ENCODE data around the gene NDUFS8.

DNA sequence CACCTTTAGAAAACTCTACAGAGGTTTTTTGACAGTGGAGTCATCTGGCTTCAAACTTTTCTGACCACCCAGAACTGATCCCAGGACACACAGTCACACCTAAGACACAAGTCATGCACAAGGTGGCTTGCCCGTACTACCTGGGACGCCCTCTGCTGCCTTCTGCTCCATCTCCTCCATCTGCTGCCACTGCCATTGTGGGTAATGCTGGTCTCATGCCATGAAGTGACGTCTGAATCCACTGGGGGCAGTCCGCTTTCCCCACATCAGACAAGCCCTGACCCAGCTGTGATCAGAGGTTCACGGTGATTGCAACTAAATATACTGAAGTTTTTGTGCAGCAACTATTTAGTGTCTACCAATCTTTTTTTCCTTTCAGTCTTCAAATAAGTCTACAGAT lies 5.4 kb upstream of the NDUFS8 start:
- no peak for TF ChIP-seq CEBPB (IDR thresholded peaks at IDR 0.05)
- TF ChIP-seq, protein P1, sequence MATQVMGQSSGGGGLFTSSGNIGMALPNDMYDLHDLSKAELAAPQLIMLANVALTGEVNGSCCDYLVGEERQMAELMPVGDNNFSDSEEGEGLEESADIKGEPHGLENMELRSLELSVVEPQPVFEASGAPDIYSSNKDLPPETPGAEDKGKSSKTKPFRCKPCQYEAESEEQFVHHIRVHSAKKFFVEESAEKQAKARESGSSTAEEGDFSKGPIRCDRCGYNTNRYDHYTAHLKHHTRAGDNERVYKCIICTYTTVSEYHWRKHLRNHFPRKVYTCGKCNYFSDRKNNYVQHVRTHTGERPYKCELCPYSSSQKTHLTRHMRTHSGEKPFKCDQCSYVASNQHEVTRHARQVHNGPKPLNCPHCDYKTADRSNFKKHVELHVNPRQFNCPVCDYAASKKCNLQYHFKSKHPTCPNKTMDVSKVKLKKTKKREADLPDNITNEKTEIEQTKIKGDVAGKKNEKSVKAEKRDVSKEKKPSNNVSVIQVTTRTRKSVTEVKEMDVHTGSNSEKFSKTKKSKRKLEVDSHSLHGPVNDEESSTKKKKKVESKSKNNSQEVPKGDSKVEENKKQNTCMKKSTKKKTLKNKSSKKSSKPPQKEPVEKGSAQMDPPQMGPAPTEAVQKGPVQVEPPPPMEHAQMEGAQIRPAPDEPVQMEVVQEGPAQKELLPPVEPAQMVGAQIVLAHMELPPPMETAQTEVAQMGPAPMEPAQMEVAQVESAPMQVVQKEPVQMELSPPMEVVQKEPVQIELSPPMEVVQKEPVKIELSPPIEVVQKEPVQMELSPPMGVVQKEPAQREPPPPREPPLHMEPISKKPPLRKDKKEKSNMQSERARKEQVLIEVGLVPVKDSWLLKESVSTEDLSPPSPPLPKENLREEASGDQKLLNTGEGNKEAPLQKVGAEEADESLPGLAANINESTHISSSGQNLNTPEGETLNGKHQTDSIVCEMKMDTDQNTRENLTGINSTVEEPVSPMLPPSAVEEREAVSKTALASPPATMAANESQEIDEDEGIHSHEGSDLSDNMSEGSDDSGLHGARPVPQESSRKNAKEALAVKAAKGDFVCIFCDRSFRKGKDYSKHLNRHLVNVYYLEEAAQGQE (IDR thresholded peaks at IDR 0.05; ENCODE audit: low read depth): no peak
- TF ChIP-seq TAF1 (IDR thresholded peaks at IDR 0.05; ENCODE audit: low read depth): no peak
- no peak for TF ChIP-seq EGR1 (IDR thresholded peaks at IDR 0.05)
- no peak for TF ChIP-seq RAD21 (IDR thresholded peaks at IDR 0.05; ENCODE audit: low read depth)
- TF ChIP-seq NFIC (IDR thresholded peaks at IDR 0.05): no peak
- no peak for TF ChIP-seq TEAD4 (IDR thresholded peaks at IDR 0.05)
- TF ChIP-seq EP300 (IDR thresholded peaks at IDR 0.05; ENCODE audit: borderline replicate concordance): no peak
- TF ChIP-seq, protein P2, sequence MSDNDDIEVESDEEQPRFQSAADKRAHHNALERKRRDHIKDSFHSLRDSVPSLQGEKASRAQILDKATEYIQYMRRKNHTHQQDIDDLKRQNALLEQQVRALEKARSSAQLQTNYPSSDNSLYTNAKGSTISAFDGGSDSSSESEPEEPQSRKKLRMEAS (IDR thresholded peaks at IDR 0.05): no peak
- TF ChIP-seq ZBTB7A (IDR thresholded peaks at IDR 0.05; ENCODE audit: low read depth): no peak
- TF ChIP-seq, protein P3, sequence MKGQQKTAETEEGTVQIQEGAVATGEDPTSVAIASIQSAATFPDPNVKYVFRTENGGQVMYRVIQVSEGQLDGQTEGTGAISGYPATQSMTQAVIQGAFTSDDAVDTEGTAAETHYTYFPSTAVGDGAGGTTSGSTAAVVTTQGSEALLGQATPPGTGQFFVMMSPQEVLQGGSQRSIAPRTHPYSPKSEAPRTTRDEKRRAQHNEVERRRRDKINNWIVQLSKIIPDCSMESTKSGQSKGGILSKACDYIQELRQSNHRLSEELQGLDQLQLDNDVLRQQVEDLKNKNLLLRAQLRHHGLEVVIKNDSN (IDR thresholded peaks at IDR 0.05): no peak
